Smooth muscle cell (in vitro differentiated cells): ENCODE data around the gene TELO2. TPM values are rescaled to one million over a fixed set of nuclear protein-coding genes. Genes with fewer than 3 reads are reported as not detected.

ENCODE experiments used
- DNase-seq: peaks from one replicate; lab custom pipeline; 2025; ENCODE audit not compliant: unreplicated experiment; lab: John Stamatoyannopoulos, UW
- H2AFZ ChIP-seq: fragments of 200-600 bp; sonication (generic); 2 replicates; pipeline ENCODE4 v1.6.0; 2016; ENCODE audit warnings: antibody characterized with exemption, low read depth, mild to moderate bottlenecking
- H3F3A ChIP-seq: fragments of 200-600 bp; sonication (generic); 2 replicates; pipeline ENCODE4 v1.6.0; 2017; ENCODE audit warnings: antibody characterized with exemption, low read depth
- H3K27ac ChIP-seq: fragments of 200-600 bp; sonication (generic); 2 replicates; pipeline ENCODE4 v1.5.1; 2016; ENCODE audit warnings: low read depth, mild to moderate bottlenecking
- H3K27me3 ChIP-seq: fragments of 200-600 bp; sonication (generic); 2 replicates; pipeline ENCODE4 v1.6.1; 2016; ENCODE audit warnings: low read depth, mild to moderate bottlenecking
- H3K36me3 ChIP-seq: fragments of 200-600 bp; sonication (generic); 2 replicates; pipeline ENCODE4 v1.5.1; 2016; ENCODE audit warnings: low read depth
- H3K4me1 ChIP-seq: fragments of 200-600 bp; sonication (generic); 2 replicates; pipeline ENCODE4 v1.5.1; 2016; ENCODE audit warnings: low read depth
- H3K4me2 ChIP-seq: fragments of 200-600 bp; sonication (generic); 2 replicates; pipeline ENCODE4 v1.6.0; 2016; ENCODE audit warnings: mild to moderate bottlenecking
- H3K4me3 ChIP-seq: fragments of 200-600 bp; sonication (generic); 2 replicates; pipeline ENCODE4 v1.5.1; 2016; ENCODE audit warnings: mild to moderate bottlenecking
- H3K79me2 ChIP-seq: fragments of 200-600 bp; sonication (generic); 2 replicates; pipeline ENCODE4 v1.6.0; 2016; ENCODE audit warnings: low read depth, mild to moderate bottlenecking
- H3K9ac ChIP-seq: fragments of 200-600 bp; sonication (generic); 2 replicates; pipeline ENCODE4 v1.6.0; 2016; ENCODE audit warnings: low read depth
- H3K9me3 ChIP-seq: fragments of 200-600 bp; sonication (generic); replicated peaks from 2 replicates; pipeline ENCODE4 v1.5.1; 2016; ENCODE audit warnings: low read depth
- H4K20me1 ChIP-seq: fragments of 200-600 bp; sonication (generic); 2 replicates; pipeline ENCODE4 v1.6.0; 2016; ENCODE audit warnings: low read depth
- WGBS: methylation state at CpG from one replicate; pipeline ENCODE4 v1.1.7; 2016; ENCODE audit warnings: low lambda C conversion rate; 5-methylcytosine and 5-hydroxymethylcytosine counted together
- polyA plus RNA-seq: library from polyadenylated mRNA; unstranded; fragments of >200 nt; fragmentation: Nextera tagmentation; extraction: Ambion mirVana; gene quantifications from 2 replicates; pipeline ENCODE4 v1.2.1, GENCODE V29; 2016
- total RNA-seq: library from RNA; depleted of rRNA; stranded (reverse); fragments of >200 nt; gene quantifications from 2 replicates; pipeline ENCODE4 v1.2.3, GENCODE V29; 2014
- TF ChIP-seq, protein P1 (sequence below): fragments of 200-600 bp; sonication (generic); IDR thresholded peaks from 2 replicates; pipeline ENCODE4 v1.5.1; 2017; ENCODE audit warnings: borderline replicate concordance, mild to moderate bottlenecking, antibody characterized with exemption; ENCODE audit not compliant: insufficient read depth, poor library complexity, severe bottlenecking

Gene TELO2
- total and polyA plus RNA-seq, 2 experiments from 2014 or later: 6.5 to 22.9 TPM

DNA sequence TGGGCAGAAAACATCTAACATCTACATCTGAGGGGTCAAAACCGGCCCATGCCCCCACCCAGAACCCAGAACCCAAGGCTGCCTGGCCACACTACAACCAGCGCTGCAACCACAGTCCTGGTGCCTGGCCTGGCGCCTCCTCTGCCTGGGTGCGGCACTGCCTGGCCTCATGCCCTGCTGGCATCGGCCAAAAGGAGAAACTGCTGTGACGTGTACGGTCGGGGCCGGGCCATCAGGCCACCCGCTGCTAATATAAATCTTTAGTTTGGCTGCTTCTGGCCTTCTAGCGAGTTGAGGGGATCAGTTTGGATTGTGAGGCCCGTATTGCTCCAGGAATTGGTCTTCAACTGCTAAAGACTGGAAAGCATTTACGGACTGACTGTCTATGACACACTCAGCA lies 63.1 kb downstream of the TELO2 start:
- H4K20me1 ChIP-seq: no peaks in the 10 kb centered on the region
- no peaks in the 10 kb centered on the region for H3K79me2 ChIP-seq
- H3K9ac ChIP-seq: no peak overlapping the region
- H3K27me3 ChIP-seq: no peaks in the 10 kb centered on the region
- H3K4me3 ChIP-seq: no peak overlapping the region
- H3K4me1 ChIP-seq: no peaks in the 10 kb centered on the region
- no peak for DNase-seq
- H3K36me3 ChIP-seq: no peaks in the 10 kb centered on the region
- 96% methylated on average over 13 of the region's 13 CpGs for WGBS
- no peak overlapping the region for H3K27ac ChIP-seq
- H3K4me2 ChIP-seq: no peak overlapping the region
- H2AFZ ChIP-seq: no peak overlapping the region
- H3F3A ChIP-seq: no peaks in the 10 kb centered on the region
- H3K9me3 ChIP-seq: no peaks in the 10 kb centered on the region
- TF ChIP-seq, protein P1, sequence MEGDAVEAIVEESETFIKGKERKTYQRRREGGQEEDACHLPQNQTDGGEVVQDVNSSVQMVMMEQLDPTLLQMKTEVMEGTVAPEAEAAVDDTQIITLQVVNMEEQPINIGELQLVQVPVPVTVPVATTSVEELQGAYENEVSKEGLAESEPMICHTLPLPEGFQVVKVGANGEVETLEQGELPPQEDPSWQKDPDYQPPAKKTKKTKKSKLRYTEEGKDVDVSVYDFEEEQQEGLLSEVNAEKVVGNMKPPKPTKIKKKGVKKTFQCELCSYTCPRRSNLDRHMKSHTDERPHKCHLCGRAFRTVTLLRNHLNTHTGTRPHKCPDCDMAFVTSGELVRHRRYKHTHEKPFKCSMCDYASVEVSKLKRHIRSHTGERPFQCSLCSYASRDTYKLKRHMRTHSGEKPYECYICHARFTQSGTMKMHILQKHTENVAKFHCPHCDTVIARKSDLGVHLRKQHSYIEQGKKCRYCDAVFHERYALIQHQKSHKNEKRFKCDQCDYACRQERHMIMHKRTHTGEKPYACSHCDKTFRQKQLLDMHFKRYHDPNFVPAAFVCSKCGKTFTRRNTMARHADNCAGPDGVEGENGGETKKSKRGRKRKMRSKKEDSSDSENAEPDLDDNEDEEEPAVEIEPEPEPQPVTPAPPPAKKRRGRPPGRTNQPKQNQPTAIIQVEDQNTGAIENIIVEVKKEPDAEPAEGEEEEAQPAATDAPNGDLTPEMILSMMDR: no peak

DNA sequence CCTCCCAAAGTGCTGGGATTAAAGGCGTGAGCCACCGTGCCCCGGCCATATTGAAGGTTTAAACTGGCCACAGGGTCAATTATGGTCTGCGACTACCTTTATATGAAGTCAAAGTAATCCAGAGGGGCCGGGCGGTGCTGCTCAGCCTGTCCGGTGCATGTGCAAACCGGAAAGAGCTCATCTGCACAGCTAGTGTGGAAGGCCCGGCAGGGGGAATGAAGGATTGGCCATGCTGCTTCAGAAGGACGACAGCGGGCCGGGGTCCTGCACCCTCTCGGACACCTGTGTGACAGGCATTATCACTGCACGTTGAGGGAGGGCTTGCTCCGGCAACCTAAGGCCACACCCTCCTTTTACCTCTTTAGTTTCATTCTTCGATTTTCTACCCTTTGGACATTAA lies 63.9 kb downstream of the TELO2 start:
- H3K9me3 ChIP-seq: no peaks in the 10 kb centered on the region
- no peaks in the 10 kb centered on the region for H3K4me1 ChIP-seq
- H4K20me1 ChIP-seq: no peaks in the 10 kb centered on the region
- WGBS: 97% methylated on average over 16 of the region's 16 CpGs
- DNase-seq: no peak
- no peak overlapping the region for H3K9ac ChIP-seq
- no peak overlapping the region for H2AFZ ChIP-seq
- H3K4me2 ChIP-seq: no peak overlapping the region
- no peak overlapping the region for H3K4me3 ChIP-seq
- no peaks in the 10 kb centered on the region for H3K79me2 ChIP-seq
- H3K27ac ChIP-seq: no peak overlapping the region
- H3F3A ChIP-seq: no peaks in the 10 kb centered on the region
- H3K27me3 ChIP-seq: no peaks in the 10 kb centered on the region
- no peaks in the 10 kb centered on the region for H3K36me3 ChIP-seq
- TF ChIP-seq, protein P1: no peak

DNA sequence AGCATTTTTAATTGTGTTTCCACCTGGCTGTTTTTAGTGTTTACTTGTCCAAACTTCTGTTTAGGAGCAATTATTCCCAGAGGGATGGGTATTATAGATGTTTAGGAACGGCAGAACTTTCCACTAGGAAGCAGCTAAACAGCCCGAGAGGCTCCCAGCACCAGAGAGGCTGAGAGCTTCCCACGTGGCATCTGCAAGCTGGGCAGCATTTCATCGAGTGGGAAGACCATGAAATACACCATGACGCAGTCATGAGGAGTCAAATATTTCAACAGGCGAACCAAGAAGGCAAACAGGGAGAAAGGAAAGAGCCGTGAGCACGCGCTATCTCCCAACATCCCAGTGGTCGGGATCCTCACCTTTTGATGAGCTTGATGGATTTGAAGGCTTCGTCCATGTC lies 64.4 kb downstream of the TELO2 start:
- Histone ChIP-seq H2AFZ (no peak overlapping the region), H3K36me3 (no peaks in the 10 kb centered on the region), H3K27me3 (no peaks in the 10 kb centered on the region), H3K4me3 (no peak overlapping the region), H4K20me1 (no peaks in the 10 kb centered on the region), H3K4me1 (no peaks in the 10 kb centered on the region), H3K9ac (no peak overlapping the region), H3K27ac (no peak overlapping the region), H3F3A (no peaks in the 10 kb centered on the region), H3K79me2 (no peaks in the 10 kb centered on the region), H3K9me3 (no peaks in the 10 kb centered on the region), H3K4me2 (no peak overlapping the region)
- 96% methylated on average over 11 of the region's 11 CpGs for WGBS
- TF ChIP-seq, protein P1: no peak
- no peak for DNase-seq

DNA sequence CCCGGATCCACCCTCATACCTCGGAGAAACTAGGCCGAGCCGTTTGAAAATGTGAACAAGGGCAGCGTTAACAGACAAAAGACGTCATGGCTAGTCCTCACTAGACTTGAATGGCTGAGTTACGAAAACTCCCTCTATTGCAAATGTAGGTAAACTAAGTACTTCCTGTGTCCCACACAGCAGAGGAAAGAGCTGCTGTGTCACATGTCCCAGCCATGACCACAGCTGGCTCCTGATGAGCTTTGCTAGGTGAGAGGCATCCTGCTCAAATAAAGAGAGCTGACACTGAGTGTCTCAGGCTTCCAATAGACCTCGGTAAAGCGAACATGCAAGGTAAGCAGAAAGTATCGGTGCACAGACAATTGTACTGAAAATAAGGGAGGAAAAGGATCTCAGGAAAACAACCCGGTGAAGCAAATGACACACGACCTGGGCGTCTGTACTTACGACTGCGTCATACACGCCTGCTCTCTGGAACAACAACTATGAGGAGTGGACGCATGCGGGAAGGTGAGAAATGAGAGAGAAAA lies 66.4 kb downstream of the TELO2 start:
- H3K4me3 ChIP-seq: no peak overlapping the region
- 96% methylated on average over 18 of the region's 18 CpGs for WGBS
- TF ChIP-seq, protein P1: no peak
- no peak overlapping the region for H3K4me2 ChIP-seq
- no peak overlapping the region for H3K9ac ChIP-seq
- DNase-seq: no peak
- no peaks in the 10 kb centered on the region for H3K9me3 ChIP-seq
- H3K27ac ChIP-seq: no peak overlapping the region
- no peak overlapping the region for H2AFZ ChIP-seq
- no peaks in the 10 kb centered on the region for H3K79me2 ChIP-seq
- H4K20me1 ChIP-seq: no peaks in the 10 kb centered on the region
- H3K36me3 ChIP-seq: no peaks in the 10 kb centered on the region
- H3K27me3 ChIP-seq: no peaks in the 10 kb centered on the region
- no peaks in the 10 kb centered on the region for H3F3A ChIP-seq
- H3K4me1 ChIP-seq: no peaks in the 10 kb centered on the region
